Measurements from ENCODE around the gene LARGE1.

- TF ChIP-seq ZNF609 (CRISPR knock-in tag; IDR thresholded peaks at IDR 0.05; ENCODE audit: borderline replicate concordance) (no peak), HES4 (CRISPR knock-in tag; IDR thresholded peaks at IDR 0.05; ENCODE audit: borderline replicate concordance) (no peak), CEBPZ (IDR thresholded peaks at IDR 0.05; ENCODE audit: low read length) (no peak), PRPF4 (IDR thresholded peaks at IDR 0.05; ENCODE audit: low read depth, low read length, poor library complexity, severe bottlenecking) (no peak), PATZ1 (CRISPR knock-in tag; IDR thresholded peaks at IDR 0.05) (no peak)
- TF ChIP-seq, protein P1, sequence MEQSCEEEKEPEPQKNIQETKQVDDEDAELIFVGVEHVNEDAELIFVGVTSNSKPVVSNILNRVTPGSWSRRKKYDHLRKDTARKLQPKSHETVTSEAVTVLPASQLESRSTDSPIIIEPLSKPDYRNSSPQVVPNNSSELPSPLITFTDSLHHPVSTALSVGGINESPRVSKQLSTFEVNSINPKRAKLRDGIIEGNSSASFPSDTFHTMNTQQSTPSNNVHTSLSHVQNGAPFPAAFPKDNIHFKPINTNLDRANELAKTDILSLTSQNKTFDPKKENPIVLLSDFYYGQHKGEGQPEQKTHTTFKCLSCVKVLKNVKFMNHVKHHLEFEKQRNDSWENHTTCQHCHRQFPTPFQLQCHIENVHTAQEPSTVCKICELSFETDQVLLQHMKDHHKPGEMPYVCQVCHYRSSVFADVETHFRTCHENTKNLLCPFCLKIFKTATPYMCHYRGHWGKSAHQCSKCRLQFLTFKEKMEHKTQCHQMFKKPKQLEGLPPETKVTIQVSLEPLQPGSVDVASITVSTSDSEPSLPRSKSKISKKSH (CRISPR knock-in tag; IDR thresholded peaks at IDR 0.05; ENCODE audit: borderline replicate concordance) = no peak
These were observed 322.8 kb downstream of the LARGE1 start for GRCh38 chr22:33597274-33597985.
